Adrenal gland (tissue), 5 donors: ENCODE measurements around the gene F7.

Source experiments
- POLR2A ChIP-seq, 2 donors: fragments of 450-650 bp; IDR thresholded peaks; one replicate each; pipeline ENCODE4 v1.6.1; 2017; ENCODE audit warnings: antibody characterized with exemption in 2 of 2, mild to moderate bottlenecking in 2 of 2, moderate library complexity in 1 of 2
- TF ChIP-seq, protein P1 (sequence below), 6 experiments: fragments of 450-650 bp in 4 of 6; fragments of 200-600 bp in 2 of 6; sonication (generic) in 1 of 6; IDR thresholded peaks; 1 replicate in 5 of 6; 2 replicates in 1 of 6; pipeline versions ENCODE4 v1.5.1 to v1.8.0; 2016 to 2021; ENCODE audit warnings: antibody characterized with exemption in 6 of 6, mild to moderate bottlenecking in 2 of 6, moderate library complexity in 1 of 6
- donor health status: DM: no; HTN: no; CAD: no.

DNA sequence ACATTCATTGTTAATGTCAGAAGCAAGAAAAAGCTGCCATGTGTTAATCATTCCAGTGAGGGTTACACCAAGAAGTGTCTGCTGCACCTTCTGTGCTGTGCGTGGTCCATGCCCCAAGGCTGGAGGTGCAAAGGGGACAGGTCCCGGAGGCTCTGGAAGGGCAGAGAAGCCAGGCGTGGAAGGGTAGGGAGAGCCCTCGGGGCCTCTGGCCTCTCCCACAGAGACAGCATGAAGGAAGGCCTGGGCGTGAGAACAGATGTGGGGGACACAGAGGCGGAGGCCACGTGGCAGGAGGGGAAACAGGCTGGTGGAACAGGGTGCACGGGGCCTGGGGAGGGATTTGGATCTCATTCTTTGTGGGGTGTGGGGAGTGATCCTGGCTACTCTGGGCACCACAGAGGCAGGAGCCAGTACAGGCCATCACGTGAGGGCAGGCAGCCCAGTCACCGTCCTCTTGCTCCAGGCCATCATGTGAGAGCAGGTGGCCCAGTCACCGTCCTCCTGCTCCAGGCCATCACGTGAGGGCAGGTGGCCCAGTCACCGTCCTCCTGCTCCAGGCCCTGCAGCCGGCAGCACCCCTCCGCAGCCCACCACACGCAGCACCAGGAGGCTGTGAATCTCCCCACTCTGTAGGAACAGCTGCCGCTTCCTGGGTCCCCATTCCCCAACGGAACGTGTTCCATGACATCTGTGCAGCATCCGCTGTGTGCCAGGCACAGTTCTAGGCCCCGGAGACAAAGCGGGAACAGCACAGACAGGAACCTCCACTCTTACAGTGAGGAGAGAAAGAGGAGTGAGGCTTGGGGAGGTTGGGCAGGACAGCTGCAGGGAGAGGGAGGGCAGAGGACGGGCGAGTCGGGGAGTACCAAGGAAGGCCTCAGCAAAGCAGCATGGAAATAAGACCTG, 10.2 kb upstream of the F7 start:
- TF ChIP-seq, protein P1, sequence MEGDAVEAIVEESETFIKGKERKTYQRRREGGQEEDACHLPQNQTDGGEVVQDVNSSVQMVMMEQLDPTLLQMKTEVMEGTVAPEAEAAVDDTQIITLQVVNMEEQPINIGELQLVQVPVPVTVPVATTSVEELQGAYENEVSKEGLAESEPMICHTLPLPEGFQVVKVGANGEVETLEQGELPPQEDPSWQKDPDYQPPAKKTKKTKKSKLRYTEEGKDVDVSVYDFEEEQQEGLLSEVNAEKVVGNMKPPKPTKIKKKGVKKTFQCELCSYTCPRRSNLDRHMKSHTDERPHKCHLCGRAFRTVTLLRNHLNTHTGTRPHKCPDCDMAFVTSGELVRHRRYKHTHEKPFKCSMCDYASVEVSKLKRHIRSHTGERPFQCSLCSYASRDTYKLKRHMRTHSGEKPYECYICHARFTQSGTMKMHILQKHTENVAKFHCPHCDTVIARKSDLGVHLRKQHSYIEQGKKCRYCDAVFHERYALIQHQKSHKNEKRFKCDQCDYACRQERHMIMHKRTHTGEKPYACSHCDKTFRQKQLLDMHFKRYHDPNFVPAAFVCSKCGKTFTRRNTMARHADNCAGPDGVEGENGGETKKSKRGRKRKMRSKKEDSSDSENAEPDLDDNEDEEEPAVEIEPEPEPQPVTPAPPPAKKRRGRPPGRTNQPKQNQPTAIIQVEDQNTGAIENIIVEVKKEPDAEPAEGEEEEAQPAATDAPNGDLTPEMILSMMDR (IDR thresholded peaks at IDR 0.05) = no peak
- no peak for TF ChIP-seq POLR2A (IDR thresholded peaks at IDR 0.05)
